ENCODE data around the gene INSL6.
"Not testable (repeated sequence)": the region's sequence is repeated elsewhere in the genome, so short reads cannot be mapped to it uniquely, and the experiment has no call there.

INSL6 gene
- total RNA-seq = 0 to 0.91 (median 0.10) reads per million in 4 experiments

GRCh38 chr9:5185220-5185840 lies at the start of gene INSL6:
Gene INSL6, minus strand, starts transcription at chr9:5185639. Its CDS starts 37 bp downstream, at chr9:5185602.
- DNase-seq = no peak

GRCh38 chr9:5231212-5231611 lies 45.8 kb upstream of the INSL6 start, which contains the start of gene INSL4:
Gene INSL4, plus strand, starts transcription at chr9:5231419. Its CDS starts 105 bp downstream, at chr9:5231524.
- DNase-seq = no peak

GRCh38 chr9:5230554-5230953 lies 45.1 kb upstream of the INSL6 start:
- DNase-seq = no peak

GRCh38 chr9:5205071-5205470 lies 19.6 kb upstream of the INSL6 start:
- no peak for DNase-seq

- DNase-seq = no peak
These were observed 10.0 kb upstream of the INSL6 start for GRCh38 chr9:5195463-5195862.

- DNase-seq = no peak
These were observed 7.9 kb upstream of the INSL6 start for GRCh38 chr9:5193345-5193744.

GRCh38 chr9:5191985-5192384 lies 6.5 kb upstream of the INSL6 start:
- DNase-seq = no peak

GRCh38 chr9:5188060-5188984 lies 2.9 kb upstream of the INSL6 start:
- DNase-seq = no peak

- DNase-seq = peak; percentile 30
These were observed 1.2 kb upstream of the INSL6 start for GRCh38 chr9:5186416-5187169.

GRCh38 chr9:5184776-5185175 lies 663 bp downstream of the INSL6 start:
- no peak for DNase-seq

GRCh38 chr9:5180631-5181030 lies 4.8 kb downstream of the INSL6 start:
- not testable (repeated sequence) for DNase-seq

- no peak for DNase-seq
These were observed 7.2 kb downstream of the INSL6 start for GRCh38 chr9:5178126-5178805.

- no peak for DNase-seq
These were observed 39.2 kb downstream of the INSL6 start for GRCh38 chr9:5146241-5146640.

GRCh38 chr9:5144217-5144616 lies 41.2 kb downstream of the INSL6 start:
- no peak for DNase-seq

GRCh38 chr9:5140151-5140550 lies 45.3 kb downstream of the INSL6 start:
- DNase-seq = no peak

GRCh38 chr9:5122516-5122915 lies 62.9 kb downstream of the INSL6 start:
- no peak for DNase-seq

- DNase-seq = no peak
These were observed 63.3 kb downstream of the INSL6 start for GRCh38 chr9:5122116-5122515.

GRCh38 chr9:5113994-5114748 lies 71.3 kb downstream of the INSL6 start:
- DNase-seq = no peak
